ENCODE data around the gene ONECUT1.
A peak's percentile ranks its signal among the peaks of the same experiment; 100 is the strongest.

Gene ONECUT1

GRCh38 chr15:52780172-52780980 lies 9.8 kb downstream of the ONECUT1 start:
- DNase-seq, result peak; percentile 51

GRCh38 chr15:52778457-52778856 lies 11.7 kb downstream of the ONECUT1 start:
- DNase-seq, result no peak

- no peak for DNase-seq
Observed at GRCh38 chr15:52772766-52773165, 17.4 kb downstream of the ONECUT1 start.

- peak; percentile 2 for DNase-seq
Observed at GRCh38 chr15:52765785-52766184, 24.4 kb downstream of the ONECUT1 start.

- DNase-seq, result no peak
Observed at GRCh38 chr15:52764731-52765130, 25.4 kb downstream of the ONECUT1 start.

GRCh38 chr15:52762621-52763020 lies 27.5 kb downstream of the ONECUT1 start:
- no peak for DNase-seq

GRCh38 chr15:52760562-52760961 lies 29.6 kb downstream of the ONECUT1 start:
- no peak for DNase-seq

GRCh38 chr15:52759969-52760368 lies 30.2 kb downstream of the ONECUT1 start:
- no peak for DNase-seq

- DNase-seq, result no peak
Observed at GRCh38 chr15:52757496-52757895, 32.6 kb downstream of the ONECUT1 start.

GRCh38 chr15:52751522-52751921 lies 38.6 kb downstream of the ONECUT1 start:
- no peak for DNase-seq

- DNase-seq, result no peak
Observed at GRCh38 chr15:52749258-52749657, 40.9 kb downstream of the ONECUT1 start.

GRCh38 chr15:52746162-52746757 lies 43.9 kb downstream of the ONECUT1 start:
- no peak for DNase-seq

GRCh38 chr15:52745326-52746161 lies 44.6 kb downstream of the ONECUT1 start:
- DNase-seq, result no peak

- no peak for DNase-seq
Observed at GRCh38 chr15:52738311-52738710, 51.8 kb downstream of the ONECUT1 start.

GRCh38 chr15:52737720-52738119 lies 52.4 kb downstream of the ONECUT1 start:
- DNase-seq, result no peak

GRCh38 chr15:52735231-52736089 lies 54.7 kb downstream of the ONECUT1 start:
- peak; percentile 59 for DNase-seq

GRCh38 chr15:52734329-52734728 lies 55.8 kb downstream of the ONECUT1 start:
- DNase-seq, result no peak

- DNase-seq, result no peak
Observed at GRCh38 chr15:52733696-52734255, 56.4 kb downstream of the ONECUT1 start.

- DNase-seq, result no peak
Observed at GRCh38 chr15:52733088-52733487, 57.0 kb downstream of the ONECUT1 start.

GRCh38 chr15:52732551-52732950 lies 57.6 kb downstream of the ONECUT1 start:
- DNase-seq, result no peak

- no peak for DNase-seq
Observed at GRCh38 chr15:52731732-52732470, 58.2 kb downstream of the ONECUT1 start.

- no peak for DNase-seq
Observed at GRCh38 chr15:52731004-52731403, 59.1 kb downstream of the ONECUT1 start.
